GM19463 (cell line): Measurements from ENCODE around the gene STARD7.
A peak's percentile ranks its signal among the peaks of the same experiment; 100 is the strongest.
"Not testable (repeated sequence)": the region's sequence is repeated elsewhere in the genome, so short reads cannot be mapped to it uniquely, and the experiment has no call there.

ENCODE experiments used
- ATAC-seq: cut with Tn5 transposase; IDR thresholded peaks from one replicate; pipeline ENCODE4 v1.9.1; 2021; ENCODE audit warnings: mild to moderate bottlenecking, moderate library complexity; ENCODE audit not compliant: unreplicated experiment

STARD7 gene

DNA sequence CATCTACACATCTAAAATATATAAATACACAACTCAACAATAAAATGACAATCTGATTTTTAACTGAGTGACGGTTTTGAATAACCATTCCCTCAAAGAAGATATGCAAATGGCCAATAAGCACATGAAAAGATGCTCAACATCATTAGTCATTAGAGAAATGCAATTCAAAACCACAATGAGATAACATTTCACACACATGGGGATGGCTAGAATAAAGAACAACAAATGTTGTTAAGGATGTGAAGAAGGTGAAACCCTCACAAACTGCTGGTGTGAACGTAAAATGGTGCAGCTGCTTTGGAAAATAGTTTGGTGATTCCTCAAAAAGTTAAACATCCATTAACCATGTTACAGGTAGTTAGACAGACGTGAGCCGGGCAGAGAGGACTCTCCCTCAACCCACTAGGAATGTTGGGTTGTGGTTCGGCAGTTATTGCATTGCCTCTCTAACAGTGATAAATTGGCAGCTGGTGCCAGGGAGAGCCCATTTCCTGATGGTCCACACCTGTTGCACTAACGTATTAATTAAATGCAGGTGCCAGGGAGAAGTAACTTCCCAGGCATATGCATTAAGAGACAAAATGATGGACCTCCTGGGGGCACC lies 41.1 kb downstream of the STARD7 start:
- ATAC-seq: no peak

DNA sequence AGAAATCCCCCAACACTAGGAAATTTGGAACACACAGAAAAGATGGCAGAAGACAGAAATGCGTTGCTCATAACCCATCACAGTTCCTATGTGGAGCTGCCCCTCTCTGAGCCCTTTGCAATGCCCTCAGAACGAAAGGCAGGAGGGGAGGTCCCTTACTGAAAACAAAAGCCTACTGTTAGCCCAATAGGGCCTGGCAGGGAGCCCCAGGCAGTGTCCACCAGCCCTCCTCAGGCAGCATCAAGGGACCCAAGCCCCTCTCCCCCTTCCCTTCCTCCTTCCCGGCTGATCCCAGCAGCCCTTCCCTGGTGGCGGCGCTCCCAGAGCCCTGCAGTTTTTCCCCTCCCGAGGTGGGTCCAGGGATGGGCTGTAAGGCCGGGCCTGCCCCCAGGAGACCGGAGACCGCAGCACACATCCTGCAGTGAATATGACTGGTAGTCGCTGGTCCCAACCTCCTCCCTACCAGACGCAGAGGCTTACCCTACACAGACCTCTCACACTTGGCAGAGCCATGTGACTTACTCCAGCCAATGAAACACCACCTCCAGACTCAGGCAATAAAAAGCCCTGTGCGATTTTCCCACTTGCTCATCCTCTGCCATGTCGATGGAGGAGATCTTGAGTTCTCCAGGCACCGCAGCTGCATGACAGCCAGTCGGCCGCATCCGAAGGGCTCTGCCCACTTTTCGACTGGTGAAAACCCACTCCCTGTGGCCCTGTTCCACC lies 44.0 kb downstream of the STARD7 start:
- peak; percentile 71 for ATAC-seq

DNA sequence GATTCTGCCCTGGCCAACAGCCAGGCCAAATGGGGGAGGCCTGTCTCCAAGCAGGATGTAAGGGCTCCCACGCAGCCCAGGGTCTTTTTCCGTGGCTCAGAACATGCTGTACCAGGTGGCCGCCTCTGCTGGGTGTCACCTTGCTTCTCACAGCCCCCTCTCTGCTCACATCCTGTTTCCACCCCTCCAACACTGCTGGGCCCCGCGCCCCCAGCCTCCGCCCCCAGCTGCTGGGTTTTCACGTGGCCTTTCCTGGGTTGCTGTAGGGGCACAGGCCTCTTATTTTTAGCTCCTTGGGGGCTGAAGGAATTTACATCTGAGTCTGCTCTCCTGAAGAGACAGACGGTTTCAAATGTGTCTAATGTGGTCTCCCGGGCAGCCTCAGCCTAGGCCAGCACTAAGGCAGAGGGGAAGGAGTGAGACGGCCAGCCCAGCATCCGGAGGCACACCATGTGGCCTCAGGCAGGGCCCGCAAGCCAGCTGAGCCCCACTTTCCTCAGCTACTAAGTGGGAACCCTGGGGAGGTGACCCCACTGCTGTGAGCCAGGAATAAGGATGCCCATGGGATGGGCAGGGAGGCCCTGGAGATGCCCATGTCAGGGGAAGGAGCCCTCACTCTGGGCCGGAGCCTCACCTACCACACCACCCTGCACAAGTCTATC lies 44.7 kb downstream of the STARD7 start:
- ATAC-seq: peak; percentile 49

DNA sequence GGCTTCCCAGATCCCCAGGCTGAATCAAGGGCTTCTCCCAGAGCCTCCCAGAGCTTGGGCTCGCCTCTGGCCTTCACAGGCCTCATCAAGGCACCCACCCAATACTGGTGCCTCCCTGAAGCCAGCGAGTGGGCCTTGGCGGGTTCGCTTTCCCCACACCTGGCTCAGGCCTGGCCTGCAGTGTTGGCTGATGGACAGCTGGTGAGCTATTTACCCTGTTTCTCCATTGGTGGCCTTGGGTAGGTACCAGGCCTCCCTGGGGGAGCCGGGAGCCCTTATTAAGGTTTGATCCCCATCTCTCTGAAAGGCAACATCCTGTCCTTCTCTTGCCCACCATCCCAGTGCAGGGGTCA lies 45.2 kb downstream of the STARD7 start:
- no peak for ATAC-seq

DNA sequence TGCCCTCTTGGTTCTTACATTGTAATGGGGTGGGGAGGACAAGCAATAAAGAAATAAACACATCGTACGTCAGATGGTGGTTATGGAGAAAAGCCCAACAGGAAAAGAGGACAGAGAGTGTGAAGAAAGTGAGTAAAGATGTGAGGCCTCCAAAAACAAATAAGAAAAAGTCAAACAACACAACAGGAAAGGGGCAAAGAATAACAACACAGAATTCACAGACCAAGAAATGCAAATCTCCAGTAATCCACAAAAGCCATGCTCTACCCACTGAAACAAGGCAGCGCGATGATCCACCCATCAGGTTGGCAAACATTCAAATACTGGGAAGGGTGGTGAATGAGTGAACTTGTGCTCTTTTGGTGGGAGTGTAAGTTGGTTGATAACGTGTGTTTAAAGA lies 46.7 kb downstream of the STARD7 start:
- ATAC-seq: no peak

DNA sequence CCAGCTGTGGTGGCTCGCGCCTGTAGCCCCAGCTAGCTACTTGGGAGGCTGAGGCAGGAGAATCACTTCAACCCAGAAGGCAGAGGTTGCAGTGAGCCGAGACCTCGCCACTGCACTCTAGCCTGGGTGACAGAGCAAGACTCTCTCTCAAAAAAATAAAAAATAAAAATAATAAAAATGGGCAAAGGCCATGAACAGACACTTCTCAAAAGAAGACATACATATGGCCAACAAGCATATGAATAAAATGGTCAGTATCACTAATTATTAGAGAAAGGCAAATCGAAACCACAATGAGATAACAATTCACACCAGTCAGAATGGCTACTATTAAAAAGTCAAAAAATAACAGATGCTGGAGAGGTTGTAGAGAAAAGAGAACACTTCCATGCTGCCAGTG lies 48.3 kb downstream of the STARD7 start:
- ATAC-seq: not testable (repeated sequence)

DNA sequence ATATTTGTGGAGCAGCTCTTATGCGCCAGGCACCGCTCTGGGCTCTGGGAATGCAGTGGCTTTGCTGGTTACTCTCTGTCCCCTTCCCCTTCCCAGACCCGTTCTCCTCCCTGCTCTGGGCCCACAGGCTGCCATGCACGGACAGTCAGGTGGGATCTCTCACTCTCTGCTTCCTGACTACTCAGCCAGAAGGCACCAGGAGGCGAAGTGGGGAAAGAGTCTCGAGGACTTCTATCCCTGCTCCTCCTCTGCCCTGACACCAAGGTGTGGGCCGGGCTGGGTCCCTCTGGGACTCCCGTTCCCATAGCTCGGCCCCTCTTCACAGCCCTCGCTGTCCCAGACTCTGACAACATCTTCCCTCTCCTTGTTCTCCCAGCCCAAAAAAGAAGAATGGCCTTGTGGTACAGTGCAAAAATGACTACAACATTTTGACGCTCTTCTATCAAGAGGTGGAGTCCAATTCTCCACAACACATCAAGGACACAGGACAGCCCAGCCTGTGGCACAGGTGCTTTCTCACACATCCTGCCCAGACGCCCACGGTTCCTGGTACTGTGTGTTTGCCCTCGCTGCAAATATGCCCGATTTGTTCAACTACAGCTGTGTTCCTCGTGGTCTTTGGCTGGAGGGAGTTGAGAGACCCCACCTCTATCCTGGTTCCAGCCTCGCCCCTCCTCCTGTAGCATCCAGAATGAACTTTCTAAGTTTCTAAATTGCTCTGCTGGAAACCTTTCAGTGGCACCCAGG lies 49.4 kb downstream of the STARD7 start:
- no peak for ATAC-seq

DNA sequence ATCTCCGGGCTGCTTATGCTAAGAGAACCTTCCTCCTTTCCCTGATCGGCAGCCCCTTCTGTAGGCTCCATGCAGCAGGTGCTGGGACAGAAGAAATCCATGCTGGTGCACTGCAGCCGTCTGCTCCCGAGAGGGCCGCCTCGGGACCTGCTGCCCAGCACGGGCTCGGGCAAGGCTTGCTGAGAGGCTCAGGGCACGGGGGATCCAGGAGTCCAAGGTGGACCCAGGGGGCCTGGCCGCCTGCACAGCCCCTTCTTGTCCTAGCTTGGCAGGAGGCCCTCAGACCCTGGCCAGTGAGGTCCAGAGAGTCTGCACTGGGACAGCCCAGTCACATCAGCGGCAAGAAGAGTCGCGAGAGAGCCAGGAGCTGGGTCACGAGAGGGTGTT lies 50.1 kb downstream of the STARD7 start:
- no peak for ATAC-seq

DNA sequence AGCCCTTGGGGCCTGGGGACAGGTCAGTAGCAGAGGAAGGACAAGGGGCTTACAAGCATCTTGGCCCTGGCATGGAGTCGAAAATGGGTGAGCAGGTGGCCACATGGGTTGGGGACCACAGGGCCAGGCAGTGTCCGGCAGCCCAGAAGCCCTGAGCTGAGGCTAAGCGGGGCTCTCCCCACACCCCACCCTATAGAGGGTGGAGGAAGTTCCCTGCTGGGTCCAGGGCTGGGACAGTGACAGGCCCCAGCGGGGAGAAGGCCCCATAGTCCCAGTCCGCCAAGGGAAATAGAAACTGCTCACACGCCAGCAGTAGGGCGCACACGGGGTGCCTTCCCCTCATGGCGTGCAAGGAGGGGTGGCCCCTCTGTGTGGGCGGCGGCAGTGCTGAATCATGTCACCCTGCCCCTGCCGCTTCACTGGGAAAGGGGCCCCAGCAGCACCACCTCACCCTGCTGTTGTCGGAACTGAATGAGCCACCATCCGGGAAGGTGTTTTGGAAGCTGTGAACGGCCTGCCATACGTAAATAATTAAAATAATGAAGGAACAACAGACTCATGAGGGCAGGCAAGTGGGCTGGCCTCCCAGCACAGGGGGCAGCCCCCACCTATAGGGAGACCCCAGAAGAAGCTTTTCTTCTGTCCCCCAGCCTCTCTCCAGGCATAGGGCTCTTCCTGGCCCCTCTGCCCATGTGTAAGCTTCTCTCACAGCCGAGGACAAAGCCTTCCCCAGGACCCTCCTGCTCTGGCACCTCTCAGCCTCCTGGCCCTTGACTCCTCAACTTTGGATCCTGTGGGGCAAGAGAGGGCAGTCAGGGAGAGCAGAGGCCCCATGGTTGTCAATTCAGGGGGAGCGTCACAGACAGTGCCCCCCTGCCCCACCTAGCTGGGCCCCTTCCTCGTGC lies 50.7 kb downstream of the STARD7 start:
- ATAC-seq: peak; percentile 66

DNA sequence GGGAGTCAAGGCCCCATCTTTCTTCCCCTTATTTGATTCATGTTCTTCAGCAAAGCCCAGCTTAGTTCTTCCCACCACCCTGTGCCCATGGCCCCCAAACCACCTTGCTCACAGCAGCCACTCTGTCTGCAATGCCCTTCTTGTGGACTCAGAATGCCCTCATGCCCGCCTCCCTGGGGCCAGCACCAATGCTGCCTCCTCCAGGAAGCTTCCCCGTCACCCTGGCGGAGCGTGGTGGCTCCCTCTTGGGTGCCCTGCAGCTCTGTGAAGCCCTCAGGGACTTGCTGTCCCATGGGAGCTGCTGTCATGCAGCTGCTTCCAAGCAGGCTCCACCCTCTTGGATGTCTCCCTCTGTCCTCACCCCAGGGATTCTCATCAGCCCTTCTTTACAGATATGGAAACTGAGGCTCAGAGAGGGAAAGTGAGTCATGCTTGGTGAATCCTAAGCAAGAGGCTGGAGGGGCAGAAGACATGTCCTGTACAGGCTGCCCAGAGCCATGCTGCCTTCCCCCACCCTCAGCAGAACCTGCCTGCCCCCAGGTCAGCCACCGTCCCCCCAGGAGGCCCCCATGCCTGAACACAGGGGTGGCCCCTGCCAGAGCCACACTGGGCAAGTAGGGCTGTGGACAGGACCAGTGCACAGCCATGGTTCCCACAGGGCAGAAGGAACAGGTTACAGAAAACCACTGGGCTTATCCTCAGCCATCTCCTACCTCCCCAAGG lies 51.5 kb downstream of the STARD7 start:
- peak; percentile 43 for ATAC-seq

DNA sequence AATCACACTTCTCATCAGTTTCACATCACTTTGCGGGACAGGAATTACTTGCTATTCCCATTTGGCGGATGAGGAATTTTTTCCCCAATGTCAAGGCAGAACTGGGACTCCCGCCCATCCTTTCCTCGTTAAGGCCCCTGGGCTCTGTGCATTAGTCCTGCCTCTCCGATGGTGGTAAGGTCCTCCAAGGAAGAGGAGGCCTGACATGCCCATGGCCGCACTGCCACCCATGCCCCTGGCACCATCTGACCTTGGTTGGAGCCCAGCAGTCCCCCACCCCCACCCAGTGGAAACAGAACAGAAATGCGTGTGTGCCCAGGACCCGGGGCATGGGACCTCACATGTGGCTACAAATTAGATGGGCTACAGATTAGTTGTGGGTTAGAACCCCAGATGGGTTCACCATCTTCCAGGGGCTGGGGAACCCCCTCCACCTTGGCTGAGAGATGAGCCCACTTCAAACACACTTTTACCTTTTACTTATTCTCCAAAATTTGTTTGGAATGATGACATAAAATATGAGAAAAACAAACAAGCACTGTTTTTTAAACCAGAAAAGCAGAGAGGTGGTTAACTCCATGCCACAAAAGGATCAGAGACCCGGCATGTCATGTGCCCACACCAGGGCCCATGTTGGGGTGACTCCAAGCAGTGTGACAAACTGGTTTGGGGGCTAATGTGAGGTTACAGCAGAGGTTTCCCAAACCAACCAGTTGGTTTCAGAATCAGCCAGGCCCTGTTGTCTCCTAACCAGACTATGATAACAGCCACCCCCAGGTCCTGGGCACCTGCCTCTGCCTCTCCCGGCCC lies 52.4 kb downstream of the STARD7 start:
- no peak for ATAC-seq

DNA sequence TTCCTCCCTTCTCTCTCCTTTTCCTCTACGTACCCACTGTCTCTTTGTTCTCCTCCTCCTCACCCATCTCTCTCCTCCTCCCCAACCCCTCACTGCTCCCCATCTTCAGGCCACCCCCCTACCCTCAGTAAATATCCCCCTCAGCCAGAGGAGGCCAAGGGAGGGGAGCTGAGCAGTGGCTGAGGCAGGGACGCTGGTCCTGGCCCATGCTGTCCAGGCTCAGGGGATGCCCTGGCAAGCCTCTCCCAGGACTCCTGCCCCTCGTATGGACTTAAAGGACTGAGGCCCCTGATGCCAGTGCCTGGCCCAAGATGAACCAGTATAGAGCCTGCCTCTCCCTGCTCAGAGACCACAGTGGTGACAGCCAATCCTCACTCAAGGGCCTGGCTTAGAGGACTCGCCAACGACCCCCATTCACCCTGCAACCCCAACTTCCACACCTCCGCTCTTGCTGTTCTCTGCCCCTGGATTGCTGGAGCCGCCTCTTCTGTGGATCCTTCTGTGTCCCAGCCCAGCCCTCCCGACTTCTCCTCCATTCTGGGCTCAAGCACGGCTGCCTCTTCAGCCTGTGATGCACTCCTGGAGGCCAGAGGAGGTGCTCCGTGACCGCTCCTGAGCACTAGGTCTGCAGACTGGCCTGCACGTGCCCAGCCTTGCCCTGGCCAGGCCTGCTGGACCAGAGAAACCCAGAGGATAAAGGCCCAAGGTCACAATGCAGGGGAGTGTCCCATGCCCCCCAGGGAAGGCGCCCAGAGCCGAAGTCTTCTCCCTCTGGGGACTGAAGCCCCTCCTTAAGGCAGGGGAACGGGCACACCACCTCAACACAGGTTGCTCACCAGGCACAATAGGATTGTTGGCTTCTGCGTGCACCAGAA lies 53.9 kb downstream of the STARD7 start:
- ATAC-seq: no peak

DNA sequence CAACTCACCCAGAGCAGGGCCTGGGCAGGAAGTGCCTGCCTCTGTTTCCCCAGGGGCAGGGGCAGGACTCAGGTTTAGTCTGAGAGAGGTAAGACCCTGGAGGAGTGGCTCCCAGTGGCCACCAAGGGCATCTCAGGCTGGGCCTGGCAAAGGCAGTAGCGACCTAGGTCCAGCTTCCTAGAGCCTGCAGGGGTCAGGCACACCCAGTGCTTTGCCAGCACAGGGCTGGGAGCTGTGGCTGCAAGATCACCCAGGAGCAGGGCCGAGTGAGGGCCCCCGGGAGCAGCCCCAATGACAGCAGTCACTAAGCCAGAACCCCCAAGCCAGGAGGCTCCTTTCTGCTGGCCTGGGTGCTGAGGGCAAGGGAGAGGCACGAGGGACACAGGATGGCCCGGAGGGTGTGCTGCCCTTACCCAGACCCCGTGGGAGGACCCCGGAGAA lies 54.6 kb downstream of the STARD7 start:
- ATAC-seq: no peak

DNA sequence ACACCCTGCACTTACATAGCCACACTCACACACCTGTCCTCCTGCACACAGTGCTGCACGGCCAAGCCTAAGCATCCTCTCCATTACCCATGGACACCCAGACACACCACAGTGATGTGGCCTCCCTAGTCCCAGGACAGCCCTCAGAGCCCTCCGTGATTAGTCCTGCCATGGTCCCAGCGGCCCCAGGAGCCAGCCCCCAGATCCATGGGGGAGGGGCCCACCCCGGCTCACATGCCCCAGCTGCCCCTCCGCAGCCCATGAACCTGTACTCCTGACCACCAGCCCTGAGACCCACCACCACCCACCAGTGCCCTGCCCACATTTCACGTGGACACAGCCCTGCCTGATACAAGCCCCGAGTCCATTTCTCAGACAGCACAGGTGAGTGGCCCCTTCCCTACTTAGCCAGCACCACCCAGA lies 55.3 kb downstream of the STARD7 start:
- no peak for ATAC-seq

DNA sequence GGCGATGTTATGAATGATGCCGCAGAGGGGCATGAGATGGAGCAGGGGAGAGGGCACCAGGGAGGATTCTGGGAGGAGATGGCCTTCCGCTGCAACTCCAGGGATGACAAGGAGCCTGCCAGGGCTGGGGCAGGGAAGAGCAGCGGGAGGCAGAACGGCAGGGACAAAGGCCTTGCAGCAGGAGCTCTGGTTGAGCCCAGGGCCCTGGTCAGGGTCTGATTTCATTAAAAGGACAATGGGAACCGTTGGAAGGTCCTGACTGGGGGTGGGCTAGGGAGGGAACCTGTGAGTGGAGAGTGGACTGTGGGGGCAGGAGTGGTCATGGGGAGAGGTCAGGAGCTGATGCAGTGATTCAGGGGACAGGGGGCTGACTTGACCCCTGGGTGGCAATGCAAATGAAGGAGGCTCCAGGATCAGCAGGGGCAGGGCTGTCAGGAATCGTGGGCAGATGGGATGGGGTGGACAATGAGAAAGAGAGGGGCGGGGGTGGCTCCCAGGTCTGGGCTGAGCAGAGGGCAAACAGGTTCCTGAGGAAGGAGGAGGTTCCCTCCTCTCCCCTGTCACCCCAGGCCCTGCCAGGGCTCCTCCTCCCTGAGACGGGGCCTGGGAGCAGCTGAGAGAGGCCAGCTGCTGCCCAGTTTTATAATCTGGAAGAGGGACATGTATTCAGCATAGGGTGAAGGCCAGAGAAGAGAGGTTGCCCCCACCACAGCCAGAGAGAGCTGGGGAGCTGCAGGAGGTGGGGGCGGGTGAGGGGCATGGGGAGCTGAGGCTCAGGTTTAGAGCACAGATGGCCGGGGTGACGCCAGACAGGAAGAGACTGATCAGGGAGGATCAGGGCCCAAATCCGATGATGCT lies 56.1 kb downstream of the STARD7 start:
- ATAC-seq: no peak

DNA sequence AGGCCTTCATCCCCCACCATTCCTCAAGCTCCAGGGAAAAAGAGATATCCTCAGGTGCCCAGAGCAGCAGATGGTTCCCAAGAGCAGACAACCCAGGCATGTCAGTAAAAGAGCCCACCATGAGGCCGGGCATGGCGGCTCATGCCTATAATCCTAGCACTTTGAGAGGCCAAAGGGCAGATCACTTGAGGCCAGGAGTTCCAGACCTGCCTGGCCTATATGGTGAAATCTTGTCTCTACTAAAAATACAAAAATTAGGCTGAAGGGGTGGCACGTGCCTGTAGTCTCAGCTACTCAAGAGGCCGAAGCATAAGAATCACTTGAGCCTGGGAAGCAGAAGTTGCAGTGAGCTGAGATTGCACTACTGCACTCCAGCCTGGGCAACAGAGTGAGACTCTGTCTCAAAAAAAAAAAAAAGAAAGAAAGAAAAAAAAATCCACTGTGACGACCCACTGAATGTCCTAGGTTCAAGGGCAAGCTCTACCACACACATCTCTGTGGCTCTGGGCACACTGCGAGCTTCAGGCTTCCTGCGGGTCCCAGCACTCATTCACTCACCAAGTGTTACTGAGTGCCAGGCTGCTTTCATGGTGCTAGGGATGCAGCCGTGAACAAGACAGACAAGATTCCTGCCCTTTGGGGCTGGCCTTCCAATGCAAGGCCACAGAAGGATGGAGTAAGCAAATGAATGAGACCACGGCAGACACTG lies 56.9 kb downstream of the STARD7 start:
- no peak for ATAC-seq
